NAMALWA (cell line): Measurements from ENCODE around the gene HARBI1.
"Not testable (repeated sequence)": the region's sequence is repeated elsewhere in the genome, so short reads cannot be mapped to it uniquely, and the experiment has no call there.

Experiments
- DNase-seq: peaks from one replicate; pipeline ENCODE4 v3.0.0-alpha.2; 2015; ENCODE audit warnings: low spot score

Gene HARBI1

DNA sequence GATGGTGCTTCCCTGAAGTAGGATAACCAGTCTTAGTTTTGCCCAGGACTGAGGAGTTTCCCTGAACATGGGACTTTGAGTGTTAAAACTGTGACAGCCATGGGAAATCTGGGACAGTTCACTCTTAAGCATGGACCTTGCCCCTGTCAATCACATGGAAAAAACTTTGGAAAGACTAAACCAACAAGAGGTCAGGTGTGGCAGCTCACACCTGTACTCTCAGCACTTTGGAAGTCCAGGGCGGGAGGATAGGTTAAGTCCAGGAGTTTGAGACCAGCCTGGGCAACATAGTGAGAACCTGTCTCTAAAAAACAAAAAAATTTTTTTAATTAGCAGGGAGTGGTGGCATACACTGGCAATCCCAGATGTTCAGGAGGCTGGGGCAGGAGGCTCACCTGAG lies 19.9 kb downstream of the HARBI1 start:
- DNase-seq: no peak

DNA sequence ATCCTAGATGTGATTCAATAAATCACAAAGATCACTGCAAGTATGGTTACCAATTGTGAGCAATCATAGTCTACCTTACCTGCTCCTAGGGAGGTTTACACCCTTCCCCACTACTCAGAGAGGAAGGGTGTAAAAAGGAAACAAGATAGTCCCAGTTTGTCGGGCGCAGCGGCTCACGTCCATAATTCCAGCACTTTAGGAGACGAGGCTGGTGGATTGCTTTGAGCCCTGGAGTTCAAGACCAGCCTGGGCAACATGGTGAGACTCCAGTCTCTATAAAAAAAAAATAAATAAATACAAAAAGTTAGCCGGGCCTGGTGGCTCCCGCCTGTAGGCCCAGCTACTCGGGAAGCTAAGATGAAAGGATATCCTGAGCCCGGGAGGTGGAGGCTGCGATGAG lies 22.2 kb downstream of the HARBI1 start:
- DNase-seq: no peak

DNA sequence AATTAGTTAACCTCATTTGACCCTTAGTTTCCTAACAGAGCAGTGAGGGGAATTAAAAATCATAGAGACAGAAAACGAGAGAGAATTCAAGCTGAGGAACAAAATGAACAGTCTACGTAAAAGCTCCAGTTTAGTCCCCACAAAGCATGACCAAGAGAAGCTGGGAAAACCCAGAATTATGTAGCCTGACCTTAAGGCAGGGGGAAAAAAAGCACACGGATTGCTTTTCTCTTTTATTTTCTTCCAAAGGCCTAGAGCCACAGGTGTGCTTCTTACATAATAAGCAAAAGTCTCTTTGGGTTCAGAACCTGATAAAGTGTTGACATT lies 22.7 kb downstream of the HARBI1 start:
- DNase-seq: no peak

DNA sequence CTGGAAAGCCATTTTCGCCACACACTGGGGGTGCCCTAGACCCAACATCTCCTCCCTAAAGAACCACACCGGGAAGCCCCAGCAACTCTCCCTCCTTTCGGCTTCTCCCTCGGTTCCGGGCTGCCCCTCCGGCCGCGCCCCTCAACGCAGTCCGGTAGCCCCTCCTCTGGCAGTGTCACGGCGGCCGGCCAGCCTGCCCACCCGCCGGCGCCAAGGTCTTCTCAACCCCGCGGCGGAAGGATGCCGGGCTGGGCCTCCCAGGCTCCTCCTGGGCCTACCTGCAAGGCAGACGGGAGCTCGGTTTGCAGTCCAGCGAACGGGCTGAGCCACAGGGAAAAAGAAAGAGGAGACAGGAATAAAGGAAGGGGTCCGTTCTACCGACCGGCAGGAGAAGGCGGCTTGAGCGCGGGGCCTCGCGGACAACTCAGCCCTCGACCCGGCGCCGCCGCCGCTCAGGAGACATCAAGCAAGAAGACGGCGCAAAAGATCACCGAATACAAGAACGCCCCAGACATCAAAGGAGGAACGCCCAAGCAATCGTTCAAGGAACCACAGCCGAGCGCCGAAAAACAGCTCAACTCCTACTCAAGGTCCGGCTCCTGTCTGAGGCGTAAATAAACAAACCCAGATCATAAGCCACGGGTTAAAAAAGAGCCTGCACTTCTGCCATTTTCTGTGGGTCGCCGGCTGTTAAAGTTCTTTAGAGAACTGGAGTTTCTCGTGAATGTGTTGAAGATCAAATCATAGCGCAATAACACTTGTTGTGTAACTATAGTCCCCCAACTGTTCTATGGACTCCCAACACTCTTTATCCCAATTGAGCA lies 23.3 kb downstream of the HARBI1 start, which contains the start of gene AMBRA1:
TSS of gene AMBRA1 (minus strand) at position 474 of the 824 bp plus-strand sequence. CDS start 45,643 bp downstream, outside the sequence.
- peak; percentile 96 for DNase-seq

DNA sequence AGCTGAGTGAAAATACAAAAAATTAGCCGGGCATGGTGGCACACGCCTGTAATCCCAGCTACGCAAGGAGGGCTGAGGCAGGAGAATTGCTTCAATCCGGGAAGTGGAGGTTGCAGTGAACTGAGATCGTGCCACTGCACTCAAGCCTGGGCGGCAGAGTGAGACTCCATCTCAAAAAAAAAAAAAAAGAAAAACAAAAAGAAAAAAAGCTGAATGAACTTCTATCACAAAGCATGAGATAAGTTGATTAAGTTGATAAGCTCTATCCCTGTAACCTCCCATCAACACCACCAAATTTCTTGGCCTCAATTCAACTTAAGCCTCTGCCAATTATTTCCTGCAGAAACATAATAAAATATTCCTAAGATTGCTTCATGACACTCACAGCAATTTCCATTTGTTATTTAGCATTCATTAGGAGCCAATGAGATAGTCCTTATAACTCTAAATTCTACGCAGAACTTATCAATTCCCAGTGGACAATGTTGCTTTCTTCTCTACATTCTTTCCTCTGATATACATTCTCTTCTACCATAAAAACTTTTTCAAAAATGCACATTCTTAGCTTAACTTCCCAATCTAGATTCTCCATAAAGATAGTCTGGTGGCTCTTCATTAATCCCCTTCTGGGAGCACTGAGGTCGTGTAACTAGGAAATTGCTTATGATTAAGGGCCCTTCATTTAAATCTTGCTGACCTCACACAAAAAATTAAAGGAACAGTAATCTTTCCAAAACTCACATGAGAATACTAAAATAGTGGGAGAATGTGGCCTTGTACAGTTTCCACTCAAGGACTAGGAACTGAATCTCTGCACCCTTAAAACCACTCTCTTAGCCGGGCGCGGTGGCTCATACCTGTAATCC lies 26.1 kb downstream of the HARBI1 start:
- no peak for DNase-seq

DNA sequence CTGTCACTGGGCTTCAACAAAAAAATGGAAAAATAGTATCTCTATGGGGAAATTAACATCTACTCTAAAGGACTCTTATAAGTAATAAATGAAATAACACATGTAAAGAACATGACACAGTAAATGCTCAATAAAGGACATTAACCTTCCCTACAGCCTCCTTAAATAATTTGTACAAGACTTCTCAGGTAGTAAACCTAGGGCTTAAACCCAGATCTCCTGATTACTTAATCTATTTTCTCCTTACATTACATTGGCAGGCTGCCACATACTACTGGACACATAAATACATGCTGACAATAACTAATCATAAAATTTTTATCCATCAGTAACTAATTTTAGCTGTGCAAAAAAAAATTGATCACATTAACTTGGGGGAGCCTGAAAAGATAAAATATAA lies 28.1 kb downstream of the HARBI1 start:
- DNase-seq: no peak

DNA sequence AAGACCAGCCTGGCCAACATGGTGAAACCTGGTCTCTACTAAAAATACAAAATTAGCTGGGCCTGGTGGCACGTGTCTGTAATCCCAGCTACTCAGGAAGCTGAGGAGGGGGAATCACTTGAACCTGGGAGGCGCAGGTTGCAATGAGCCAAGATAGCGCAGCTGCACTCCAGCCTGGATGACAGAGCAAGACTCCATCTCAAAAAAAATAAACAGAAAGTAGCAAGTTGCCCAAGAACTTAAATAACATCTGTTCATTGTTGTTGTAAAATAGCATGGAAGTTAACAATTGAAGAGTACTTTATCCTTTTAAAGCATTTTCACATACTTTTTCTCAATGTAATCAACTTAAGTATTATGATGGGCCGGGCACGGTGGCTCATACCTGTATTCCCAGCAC lies 28.9 kb downstream of the HARBI1 start:
- no peak for DNase-seq

DNA sequence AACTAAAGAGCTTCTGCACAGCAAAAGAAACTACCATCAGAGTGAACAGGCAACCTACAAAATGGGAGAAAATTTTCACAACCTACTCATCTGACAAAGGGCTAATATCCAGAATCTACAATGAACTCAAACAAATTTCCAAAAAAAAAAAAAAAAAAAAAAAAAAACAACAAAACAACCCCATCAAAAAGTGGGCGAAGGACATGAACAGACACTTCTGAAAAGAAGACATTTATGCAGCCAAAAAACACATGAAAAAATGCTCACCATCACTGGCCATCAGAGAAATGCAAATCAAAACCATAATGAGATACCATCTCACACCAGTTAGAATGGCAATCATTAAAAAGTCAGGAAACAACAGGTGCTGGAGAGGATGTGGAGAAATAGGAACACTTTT lies 33.5 kb downstream of the HARBI1 start:
- DNase-seq: not testable (repeated sequence)

DNA sequence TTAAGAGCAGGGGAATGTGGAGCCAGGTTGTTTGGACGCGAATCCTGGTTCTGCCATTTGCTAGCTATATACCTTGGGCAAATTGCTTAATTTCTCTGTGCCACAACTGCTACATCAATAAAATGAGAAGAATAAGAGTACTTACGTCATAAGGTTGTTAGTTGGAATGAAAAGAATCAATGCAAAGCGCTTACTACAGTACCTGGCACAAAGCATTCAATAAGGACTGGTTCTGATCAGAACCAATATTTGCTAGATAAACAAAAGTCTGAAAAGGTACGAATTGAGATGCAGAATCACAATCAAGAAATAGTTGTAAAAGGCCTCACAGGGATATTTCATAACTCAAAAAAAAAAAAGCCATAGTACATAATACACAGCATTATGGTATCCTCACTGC lies 34.4 kb downstream of the HARBI1 start:
- DNase-seq: no peak

DNA sequence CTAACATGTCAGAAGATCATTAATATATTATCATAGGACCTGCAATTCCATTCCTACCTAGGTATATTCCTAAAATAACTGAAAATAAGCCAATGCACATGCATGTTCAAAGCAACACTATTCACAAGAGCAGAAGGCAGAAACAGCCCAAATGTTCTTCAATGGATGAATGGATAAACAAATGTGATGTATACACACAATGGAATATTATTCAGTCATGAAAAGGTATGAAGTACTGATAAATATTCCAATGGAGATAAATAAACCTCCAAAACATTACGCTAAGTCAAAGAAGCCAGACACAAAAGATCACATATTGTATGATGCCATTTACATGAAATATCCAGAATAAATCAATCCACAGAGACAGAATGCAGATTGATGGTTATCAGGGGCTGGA lies 40.0 kb downstream of the HARBI1 start:
- DNase-seq: no peak

DNA sequence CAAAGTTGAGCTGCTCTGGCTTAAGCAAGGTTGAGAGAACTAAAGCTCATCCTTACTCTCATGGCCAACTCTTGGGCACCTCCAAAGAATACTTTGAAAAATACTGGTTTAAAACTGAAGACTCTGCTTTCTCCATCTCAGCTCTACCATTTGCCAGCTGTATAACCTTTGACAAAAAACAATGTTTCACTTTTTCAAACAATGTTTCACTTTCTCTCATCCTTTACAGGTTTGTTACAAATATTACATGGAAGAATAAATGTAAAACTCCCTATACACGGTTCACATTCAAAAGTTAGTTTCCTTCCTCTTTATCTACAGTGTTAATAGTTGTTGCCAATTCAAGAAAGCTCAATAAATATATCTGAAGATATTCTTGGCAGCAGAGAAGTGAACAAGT lies 42.4 kb downstream of the HARBI1 start:
- no peak for DNase-seq

DNA sequence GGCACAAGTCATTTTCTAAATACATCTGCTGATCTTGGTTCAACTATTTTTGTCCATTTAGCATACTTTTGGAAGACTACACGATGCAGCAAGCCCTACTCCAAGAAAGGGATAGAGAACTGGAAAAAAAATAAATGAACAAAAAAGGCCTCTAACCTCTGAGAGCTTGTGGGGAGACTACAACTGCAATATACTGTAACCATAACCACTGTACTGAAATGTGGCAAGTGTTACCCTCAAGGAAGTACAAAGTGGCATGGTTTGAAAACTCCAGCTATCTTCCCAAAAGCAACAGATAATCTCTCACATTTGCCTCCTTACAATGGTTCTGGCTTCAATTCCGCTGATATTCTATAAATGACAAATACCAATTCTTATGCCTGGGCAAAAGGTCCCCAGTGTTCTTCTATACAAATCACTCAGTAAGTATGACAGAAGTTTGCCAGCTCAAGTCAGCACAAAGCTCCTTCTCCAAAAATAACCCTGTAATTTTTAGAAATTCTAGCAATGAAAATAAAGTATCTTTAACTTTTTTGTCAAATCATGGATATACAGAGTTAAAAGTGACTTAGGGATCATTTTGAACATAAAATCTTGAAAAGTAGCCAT lies 46.1 kb downstream of the HARBI1 start:
- DNase-seq: no peak

DNA sequence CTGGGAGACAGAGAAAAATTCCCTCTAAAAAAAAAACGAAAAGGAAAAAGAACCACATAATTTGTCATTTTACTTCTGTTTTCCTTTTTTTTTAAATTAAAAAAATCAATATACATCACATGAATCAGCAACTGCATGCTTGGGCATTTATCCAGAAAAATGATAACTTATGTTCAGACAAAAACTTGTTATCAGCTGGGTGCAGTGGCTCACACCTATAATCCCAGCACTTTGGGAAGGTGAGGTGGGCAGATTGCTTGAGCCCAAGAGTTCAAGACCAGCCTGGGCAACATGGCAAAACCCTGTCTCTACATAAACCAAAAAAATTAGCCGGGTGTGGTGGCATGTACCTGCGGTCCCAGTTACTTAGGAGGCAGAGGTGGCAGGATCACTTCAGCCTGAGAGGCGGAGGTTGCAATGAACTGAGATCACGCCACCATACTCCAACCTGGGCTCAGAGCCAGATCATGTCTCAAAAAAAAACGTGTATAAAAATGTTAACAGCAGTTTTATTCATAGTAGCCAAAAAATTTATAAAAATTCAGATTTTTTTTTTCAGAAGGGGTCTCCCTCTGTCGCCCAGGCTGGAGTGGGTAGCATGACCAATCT lies 51.7 kb downstream of the HARBI1 start:
- DNase-seq: no peak

DNA sequence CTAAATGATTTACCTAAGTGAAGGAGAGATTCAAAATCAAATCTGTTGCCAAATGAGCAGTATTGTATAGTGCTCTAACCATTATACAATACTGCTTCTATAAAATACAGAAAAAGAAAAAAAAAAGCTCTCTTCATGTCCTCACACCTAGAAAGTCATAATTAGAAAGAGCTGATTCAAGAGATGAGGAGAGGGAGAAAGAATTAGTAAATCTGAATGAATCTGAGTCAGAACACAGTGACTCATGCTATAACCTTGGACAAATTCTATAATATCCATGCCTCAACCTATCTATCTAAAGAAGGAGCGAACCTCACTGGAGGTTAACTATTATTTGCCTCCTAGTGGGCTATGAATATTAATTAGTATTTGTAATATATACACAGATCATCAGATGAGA lies 52.6 kb downstream of the HARBI1 start:
- DNase-seq: no peak

DNA sequence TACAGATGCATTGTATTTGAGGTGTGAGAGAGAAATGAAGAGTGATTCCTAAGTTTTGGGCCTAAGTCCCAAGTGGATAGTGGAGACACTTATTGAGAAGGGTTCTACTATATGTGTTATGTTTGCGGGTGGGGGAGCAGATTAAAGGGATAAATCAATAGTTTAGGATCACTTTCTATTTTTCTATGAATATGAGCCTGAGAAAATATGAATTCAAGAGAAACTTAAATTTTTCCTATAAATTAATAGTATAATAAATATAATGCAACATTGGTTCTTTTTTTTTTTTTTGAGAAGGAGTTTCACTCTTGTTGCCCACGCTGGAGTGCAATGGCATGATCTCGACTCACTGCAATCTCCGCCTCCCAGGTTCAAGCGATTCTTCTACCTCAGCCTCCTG lies 54.5 kb downstream of the HARBI1 start:
- no peak for DNase-seq

DNA sequence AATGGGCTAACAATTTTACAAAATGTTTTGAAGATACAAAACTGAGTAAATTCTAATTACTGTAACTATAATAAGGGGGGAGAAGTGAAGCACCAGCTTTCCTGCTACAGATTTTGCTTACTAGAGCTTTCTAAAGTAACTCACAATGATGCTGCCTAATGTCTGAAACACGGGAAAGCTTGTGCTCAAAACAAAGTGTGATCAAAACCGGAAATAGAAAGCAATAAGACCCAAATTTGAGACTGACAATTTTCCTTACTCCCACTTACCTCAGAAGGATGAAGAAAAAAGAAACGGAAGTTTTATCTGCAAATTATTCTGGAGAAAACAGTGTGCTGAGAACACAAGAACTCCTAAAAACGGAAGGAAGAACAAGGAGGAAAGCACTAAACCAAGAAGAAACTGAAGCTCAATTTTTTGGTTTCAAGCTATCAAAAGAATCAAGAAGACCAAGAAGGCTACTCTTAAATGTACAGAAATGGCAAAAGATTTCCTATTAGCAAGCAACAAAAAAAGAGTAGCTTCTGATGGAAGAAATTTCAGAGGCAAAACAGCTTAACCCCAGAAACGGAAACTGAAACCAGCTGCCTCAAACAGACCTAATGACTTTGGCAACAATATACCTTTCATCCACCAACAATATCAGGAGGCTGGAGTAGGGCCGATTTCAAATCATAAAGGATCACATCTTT lies 56.6 kb downstream of the HARBI1 start:
- DNase-seq: peak; percentile 73

DNA sequence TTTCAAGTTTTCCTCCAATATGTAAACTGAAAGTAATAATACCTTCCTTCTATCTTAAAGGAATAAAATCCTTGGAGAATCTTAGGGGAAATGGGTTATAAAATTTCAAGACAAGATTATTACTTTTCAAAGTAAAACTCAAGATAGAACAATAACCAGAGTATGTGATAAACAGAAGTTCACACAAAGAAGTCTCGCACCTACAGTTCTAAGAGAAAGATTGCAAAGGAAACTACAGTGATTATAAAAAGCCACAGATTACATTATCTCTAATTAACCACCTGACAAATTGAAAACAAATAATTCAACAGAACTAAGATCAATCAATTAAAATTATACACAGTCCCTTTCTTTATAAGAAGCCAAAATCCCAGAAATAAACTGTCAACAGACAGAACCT lies 57.2 kb downstream of the HARBI1 start:
- DNase-seq: no peak

DNA sequence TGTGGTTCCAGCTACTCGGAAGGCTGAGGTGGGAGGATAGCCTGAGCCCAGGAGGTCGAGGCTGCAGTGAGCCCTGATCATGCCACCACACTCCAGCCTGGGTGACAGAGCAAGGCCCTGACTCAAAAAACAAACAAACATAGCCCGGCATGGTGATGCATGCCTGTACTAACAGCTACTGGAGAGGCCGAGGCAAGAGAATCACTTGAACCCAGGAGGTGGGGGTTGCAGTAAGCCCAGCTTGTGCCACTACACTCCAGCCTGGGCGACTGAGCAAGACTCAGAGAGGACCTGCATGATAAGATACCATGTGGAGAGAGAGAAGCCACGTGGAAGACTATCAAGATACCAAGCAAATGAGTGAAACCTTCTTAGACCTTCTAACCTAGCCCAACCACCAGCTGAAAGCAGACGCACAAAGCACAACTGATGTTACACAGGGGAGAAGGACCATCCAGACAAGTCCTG lies 59.3 kb downstream of the HARBI1 start:
- DNase-seq: no peak

DNA sequence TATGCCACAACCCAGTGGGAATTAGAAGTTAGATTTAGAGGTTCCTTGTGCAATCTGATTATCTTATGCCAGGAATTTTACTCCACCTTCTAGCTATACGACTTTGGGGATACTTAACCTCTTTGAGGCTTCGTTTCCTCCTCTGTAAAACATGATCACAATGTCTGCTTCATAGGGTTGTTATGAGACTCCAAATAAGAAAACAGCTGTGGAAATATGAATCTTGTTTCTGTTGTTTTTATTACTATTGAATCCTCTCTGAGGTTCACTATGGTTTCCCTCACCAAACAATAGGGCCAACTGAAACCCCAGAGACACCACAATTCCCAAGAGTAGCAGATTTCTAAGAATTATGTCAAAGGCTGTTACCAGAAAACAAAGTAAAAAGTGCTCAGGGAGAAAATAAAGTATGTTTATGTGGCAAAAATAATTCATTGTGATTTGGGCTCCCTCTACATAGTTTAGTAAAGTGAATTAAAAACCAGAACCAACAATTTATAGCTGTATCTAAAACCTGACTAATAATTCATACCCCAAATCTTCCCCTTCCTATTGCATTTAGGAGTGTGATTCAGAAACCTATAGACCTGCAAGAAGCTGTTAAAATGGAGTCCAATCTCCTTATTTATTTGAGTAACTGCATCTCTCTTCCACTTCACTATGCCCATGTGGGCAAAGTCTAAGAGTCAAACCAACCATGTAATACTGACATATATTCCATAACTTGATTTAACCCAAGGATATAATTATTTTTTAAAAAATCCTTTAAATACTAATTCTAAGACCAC lies 61.6 kb downstream of the HARBI1 start:
- DNase-seq: no peak

DNA sequence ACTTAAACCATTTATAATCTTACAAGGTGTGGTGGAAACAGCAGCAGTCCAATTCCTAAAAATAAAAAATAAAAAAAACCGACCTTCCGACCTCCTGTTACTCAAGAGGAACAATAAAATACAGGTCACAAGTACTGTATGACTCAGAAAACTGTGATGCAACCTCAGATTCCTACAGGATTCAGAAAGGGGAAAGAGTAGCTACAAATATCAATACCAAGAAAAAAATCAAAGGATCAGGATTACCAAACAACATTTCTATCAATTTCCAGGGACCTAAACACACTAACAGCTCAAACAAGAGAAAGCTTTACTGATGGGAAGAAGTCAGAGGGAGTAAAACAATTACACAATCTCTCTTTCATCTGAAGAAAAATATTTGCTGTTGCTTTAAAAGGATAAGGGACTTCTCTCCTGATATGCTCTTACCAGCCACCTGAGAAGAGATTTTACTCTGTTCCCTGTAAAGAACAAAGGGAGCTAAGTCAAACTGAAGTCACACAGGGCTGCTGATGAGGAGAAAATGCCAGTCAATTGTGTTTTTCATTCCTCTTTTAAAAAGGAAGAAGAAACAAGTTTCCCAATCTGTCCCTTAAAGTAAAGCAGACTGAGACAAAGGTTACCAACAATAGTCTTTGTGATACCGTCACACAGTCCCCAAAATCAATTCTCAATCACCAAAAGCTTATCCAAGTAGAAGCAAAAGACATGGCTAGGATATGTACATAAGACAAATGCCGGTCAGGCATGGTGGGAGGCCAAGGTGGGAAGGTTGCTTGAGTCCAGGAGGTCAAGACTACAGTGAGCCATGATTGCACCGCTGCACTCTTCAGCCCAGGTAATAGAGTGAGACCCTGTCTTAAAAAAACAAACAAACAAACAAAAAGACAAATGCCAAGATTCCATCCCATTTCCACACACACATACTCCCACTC lies 62.5 kb downstream of the HARBI1 start:
- DNase-seq: no peak
